ENCODE results near the gene MAGI2. TPM values are rescaled to one million over a fixed set of nuclear protein-coding genes. Genes with fewer than 3 reads are reported as not detected.
A peak's percentile ranks its signal among the peaks of the same experiment; 100 is the strongest.

Gene MAGI2
- total and polyA plus RNA-seq, 2 experiments from 2014 or later: 10.4 to 26.4 TPM

DNA sequence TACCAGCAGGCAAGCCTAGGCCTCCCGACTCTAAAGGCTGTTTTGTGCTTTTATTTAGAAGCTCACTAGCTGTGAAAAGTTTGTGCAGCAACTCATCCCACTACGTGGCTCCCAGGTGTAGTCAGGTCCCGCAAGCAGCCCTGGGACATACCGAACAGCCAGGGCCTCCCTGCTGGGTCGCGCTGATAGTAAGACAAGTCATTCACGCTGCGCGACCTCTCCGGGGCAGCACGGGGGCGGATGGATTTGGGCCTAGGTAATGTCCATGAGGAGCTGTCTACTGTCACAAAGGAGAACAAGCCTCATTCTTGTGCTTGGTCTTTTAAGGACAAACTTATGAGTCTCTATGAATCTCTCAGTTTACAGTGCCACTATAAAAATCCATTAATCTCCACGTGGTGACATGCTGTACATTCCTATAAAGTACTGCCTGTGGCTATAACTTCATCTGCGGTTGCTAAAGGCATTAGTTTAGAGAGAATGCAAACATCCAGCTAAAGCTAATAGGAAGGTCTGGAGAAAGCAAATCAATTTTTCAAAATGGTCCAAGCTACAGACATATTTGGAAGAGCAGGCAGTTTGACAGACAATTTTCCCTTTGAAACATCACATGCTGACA, 1108.1 kb downstream of the MAGI2 start:
- no peak overlapping the region for H3K27ac Mint-ChIP-seq

More for the DNA sequence above, 1108.1 kb downstream of the MAGI2 start:
- Histone ChIP-seq H2AFZ (no peak overlapping the region), H3K4me3 (no peak overlapping the region), H3K79me2 (replicated peaks; ENCODE audit: insufficient read depth) (no peaks in the 10 kb centered on the region), H3K9me2 (ENCODE audit: insufficient read depth) (no peaks in the 10 kb centered on the region), H4K20me1 (replicated peaks; ENCODE audit: insufficient read depth) (0 out of 2 replicates have a peak, but pooled peaks cover 3% of the 10 kb centered on the region), H3K4me2 (no peak overlapping the region), H3F3A (replicated peaks; ENCODE audit: low read depth) (no peaks in the 10 kb centered on the region), H3K4me1 (ENCODE audit: insufficient read depth) (peaks cover 9% of the 10 kb centered on the region), H3K27ac (ENCODE audit: low read depth) (no peak overlapping the region), H3K27me3 (ENCODE audit: insufficient read depth) (no peaks in the 10 kb centered on the region), H3K36me3 (ENCODE audit: insufficient read depth) (no peaks in the 10 kb centered on the region)
- Mint-ChIP-seq H3K9me3 (no peaks in the 10 kb centered on the region), H3K4me1 (peaks cover 13% of the 10 kb centered on the region), H3K36me3 (ENCODE audit: low read depth) (peaks cover 14% of the 10 kb centered on the region), H3K4me3 (no peak overlapping the region), H3K27me3 (ENCODE audit: insufficient read depth, low read depth, poor library complexity) (no peaks in the 10 kb centered on the region)
- ATAC-seq (no peak; the same call in 2 of the 3 replicates), DNase-seq (ENCODE audit: low spot score) (peak; percentile 9)
- TF ChIP-seq JUNB (IDR thresholded peaks at IDR 0.05; ENCODE audit: unreplicated experiment): no peak
- no peak for TF ChIP-seq CREB1 (CRISPR knock-in tag; IDR thresholded peaks at IDR 0.05; ENCODE audit: low read depth)
- no peak for TF ChIP-seq EZH2 (IDR thresholded peaks at IDR 0.05; ENCODE audit: low read depth, unreplicated experiment)
- TF ChIP-seq ZNF331 (CRISPR knock-in tag; IDR thresholded peaks at IDR 0.05; ENCODE audit: low read depth): no peak
- TF ChIP-seq REST (IDR thresholded peaks at IDR 0.05; ENCODE audit: unreplicated experiment): no peak
- no peak for TF ChIP-seq CTCF (conservative IDR thresholded peaks at IDR 0.05; ENCODE audit: low read depth in 2 of 2)
- no peak for TF ChIP-seq EZH2phosphoT487 (IDR thresholded peaks at IDR 0.05; ENCODE audit: unreplicated experiment)
- TF ChIP-seq, protein P1, sequence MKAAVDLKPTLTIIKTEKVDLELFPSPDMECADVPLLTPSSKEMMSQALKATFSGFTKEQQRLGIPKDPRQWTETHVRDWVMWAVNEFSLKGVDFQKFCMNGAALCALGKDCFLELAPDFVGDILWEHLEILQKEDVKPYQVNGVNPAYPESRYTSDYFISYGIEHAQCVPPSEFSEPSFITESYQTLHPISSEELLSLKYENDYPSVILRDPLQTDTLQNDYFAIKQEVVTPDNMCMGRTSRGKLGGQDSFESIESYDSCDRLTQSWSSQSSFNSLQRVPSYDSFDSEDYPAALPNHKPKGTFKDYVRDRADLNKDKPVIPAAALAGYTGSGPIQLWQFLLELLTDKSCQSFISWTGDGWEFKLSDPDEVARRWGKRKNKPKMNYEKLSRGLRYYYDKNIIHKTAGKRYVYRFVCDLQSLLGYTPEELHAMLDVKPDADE (IDR thresholded peaks at IDR 0.05): no peak
- TF ChIP-seq NANOG (IDR thresholded peaks at IDR 0.05; ENCODE audit: borderline replicate concordance): no peak
- TF ChIP-seq STAT1 (IDR thresholded peaks at IDR 0.05; ENCODE audit: unreplicated experiment): no peak
- TF ChIP-seq ZNF462 (CRISPR knock-in tag; IDR thresholded peaks at IDR 0.05): no peak
- no peak for TF ChIP-seq ZNF114 (CRISPR knock-in tag; IDR thresholded peaks at IDR 0.05)
- TF ChIP-seq POLR2AphosphoS5 (IDR thresholded peaks at IDR 0.05; ENCODE audit: low read depth): no peak
